HG03442 (cell line): Measurements from ENCODE around the gene THEM5.

Experiments
- ATAC-seq: cut with Tn5 transposase; IDR thresholded peaks from one replicate; pipeline ENCODE4 v1.9.1; 2021; ENCODE audit warnings: mild to moderate bottlenecking, moderate library complexity; ENCODE audit not compliant: unreplicated experiment

THEM5 gene

DNA sequence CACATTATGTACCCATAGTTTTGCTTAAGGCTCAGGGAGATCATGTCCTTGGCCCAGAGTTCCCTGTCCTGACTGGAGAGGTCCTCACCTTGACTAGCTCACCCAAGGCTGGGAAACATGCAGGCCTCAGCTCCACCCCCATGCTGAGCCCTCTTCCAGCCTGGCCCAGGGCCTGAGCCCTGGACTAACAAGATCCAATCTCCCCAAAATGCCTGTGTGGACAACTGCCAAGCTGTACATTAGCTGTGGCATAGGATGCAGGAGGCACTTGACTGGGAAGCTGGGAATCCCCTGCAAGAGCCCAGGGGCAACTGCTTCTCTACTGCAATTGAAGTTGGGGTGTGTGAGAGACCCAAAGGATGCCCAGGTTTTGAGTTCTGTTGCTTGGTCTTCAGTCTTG lies 50.3 kb downstream of the THEM5 start:
- ATAC-seq, result no peak

DNA sequence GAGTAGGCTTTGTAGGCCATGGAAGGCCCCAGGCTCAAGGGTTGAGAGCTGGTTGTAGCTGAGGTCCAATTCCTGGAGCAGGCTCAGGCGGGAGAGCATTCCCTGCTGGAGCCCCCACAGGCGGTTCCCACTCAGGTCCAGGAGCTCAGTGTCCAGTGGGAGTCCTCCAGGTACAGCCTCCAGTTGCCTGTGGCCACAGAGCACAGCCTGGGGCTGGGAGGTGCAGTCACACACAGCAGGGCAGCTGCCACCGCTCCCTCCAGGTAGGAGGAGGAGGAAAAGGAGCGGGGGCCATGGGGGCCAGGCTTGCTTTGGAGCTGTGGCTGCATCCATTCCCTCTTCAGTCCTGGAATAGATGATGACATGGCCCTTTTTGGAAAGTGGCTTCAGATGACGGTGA lies 51.1 kb downstream of the THEM5 start:
- ATAC-seq, result no peak

GRCh38 chr1:151801846-151802245 lies 51.7 kb downstream of the THEM5 start:
- no peak for ATAC-seq

DNA sequence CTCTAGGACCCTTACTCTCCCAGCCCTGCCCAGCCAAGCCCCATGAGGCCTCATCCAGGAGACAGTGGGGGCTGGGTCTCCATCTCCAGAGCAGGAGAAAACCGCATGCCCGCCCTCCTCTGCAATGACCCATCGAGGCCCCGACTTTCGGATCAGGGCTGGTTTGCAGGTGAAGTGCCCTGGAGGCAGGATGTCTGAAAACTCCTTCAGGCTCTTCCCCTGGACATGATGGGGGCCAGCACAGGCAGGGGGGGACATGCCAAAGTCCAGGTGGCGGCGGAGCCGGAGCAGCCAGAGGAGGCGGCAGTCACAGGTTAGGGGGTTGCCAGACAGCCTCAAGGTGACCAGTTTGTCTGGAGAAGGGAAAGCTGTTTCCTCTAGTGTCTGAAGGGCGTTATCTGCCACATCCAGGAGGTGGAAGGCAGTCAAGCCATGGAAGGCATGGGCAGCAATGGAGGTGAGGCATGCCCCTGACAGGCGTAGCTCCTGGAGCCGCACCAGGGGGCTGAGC lies 52.1 kb downstream of the THEM5 start:
- ATAC-seq, result no peak

- no peak for ATAC-seq
Observed at GRCh38 chr1:151800830-151801229, 52.7 kb downstream of the THEM5 start.

DNA sequence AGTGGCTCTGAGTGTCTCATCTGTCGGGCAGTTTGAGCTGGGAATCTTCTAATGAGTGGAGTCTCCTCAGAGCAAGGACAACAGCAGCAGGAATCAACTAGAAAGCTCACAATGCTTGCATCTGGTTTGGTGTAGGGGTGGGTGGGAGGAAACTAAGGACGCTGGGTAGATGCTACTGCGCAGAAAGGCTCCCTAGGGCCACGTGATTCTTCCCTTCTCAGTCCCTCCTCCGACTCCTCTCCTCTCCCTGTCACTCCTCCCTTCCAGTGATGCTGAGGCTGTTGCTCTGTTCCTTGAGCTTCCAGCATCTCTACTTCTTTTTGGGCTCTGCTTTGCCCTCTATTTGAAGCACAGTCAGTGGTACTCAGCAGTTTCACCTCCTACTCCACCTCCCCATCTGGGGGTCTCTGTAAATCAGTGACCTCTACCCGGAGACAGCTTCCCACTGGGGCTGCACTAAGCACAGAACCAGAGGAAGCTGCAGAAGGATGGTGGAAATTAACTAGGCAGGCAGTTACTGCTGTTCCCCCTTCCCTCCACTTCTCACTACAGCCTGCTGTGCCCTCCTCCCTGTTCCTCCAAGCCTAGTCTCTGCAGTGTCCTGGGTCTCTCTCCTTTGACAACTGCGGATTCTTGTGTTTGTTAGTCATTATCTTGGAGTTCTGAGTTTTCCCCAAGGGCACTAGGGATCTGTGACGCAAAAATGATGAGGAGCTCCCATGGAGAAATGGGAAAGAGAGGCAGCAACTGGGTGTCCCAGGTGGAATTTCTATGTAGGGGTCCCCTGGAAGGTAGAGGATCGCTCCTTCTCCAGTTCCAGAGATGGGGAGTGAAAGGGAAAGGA lies 54.1 kb downstream of the THEM5 start:
- ATAC-seq, result no peak

- no peak for ATAC-seq
Observed at GRCh38 chr1:151798571-151798970, 54.9 kb downstream of the THEM5 start.
